IMR-90 (cell line): ENCODE results near the gene CERKL. TPM values are rescaled to one million over a fixed set of nuclear protein-coding genes. Genes with fewer than 3 reads are reported as not detected.

Experiments used
- ATAC-seq: fragments of 200-7000 bp; cut with Tn5 transposase; 2 replicates; pipeline ENCODE4 v1.9.1; 2020; ENCODE audit warnings: low read depth, mild to moderate bottlenecking, moderate library complexity
- BruUV-seq: library from RNA; stranded (reverse); fragments of 400-500 nt; replicated peaks from 2 replicates; lab custom pipeline; 2021; lab: Mats Ljungman, UMichigan
- CTCF ChIA-PET: fragments of 300-600 bp; formaldehyde crosslinking; extraction: SDS; loops from one replicate; lab custom pipeline; 2021; ENCODE audit warnings: antibody characterized with exemption; lab: Yijun Ruan, JAX
- POLR2A ChIA-PET: fragments of 300-600 bp; sonication (Branson Sonifier 250); formaldehyde crosslinking; loops from one replicate; lab custom pipeline; 2022; ENCODE audit warnings: antibody characterized with exemption; ENCODE audit not compliant: unreplicated experiment; lab: Charles Lee
- DNase-seq: peaks from one replicate; pipeline ENCODE4 v3.0.0; 2013
- H2AFZ ChIP-seq: replicated peaks from 2 replicates; pipeline ENCODE3; 2013; ENCODE audit warnings: low read length, mild to moderate bottlenecking; ENCODE audit not compliant: poor library complexity
- H2AK5ac ChIP-seq: 2 replicates; pipeline ENCODE4 v1.6.1; 2013; ENCODE audit warnings: low read depth, low read length, inconsistent platforms
- H2AK9ac ChIP-seq: replicated peaks from 2 replicates; pipeline ENCODE3; 2013; ENCODE audit warnings: mild to moderate bottlenecking, low read depth, low read length, moderate library complexity; ENCODE audit not compliant: poor library complexity
- H2BK120ac ChIP-seq: 2 replicates; pipeline ENCODE4 v1.6.1; 2013; ENCODE audit warnings: low read depth, low read length, inconsistent platforms
- H2BK15ac ChIP-seq: 3 replicates; pipeline ENCODE4 v1.6.1; 2013; ENCODE audit warnings: low read depth, low read length, inconsistent platforms
- H2BK20ac ChIP-seq: 2 replicates; pipeline ENCODE4 v1.6.1; 2013; ENCODE audit warnings: low read depth, mild to moderate bottlenecking, inconsistent platforms, low read length, moderate library complexity
- H2BK5ac ChIP-seq: 2 replicates; pipeline ENCODE4 v1.6.1; 2013; ENCODE audit warnings: mild to moderate bottlenecking, low read depth, low read length, inconsistent platforms; ENCODE audit not compliant: poor library complexity, severe bottlenecking
- H3K14ac ChIP-seq: replicated peaks from 2 replicates; pipeline ENCODE4 v1.6.1; 2013; ENCODE audit warnings: low read depth, low read length, inconsistent platforms
- H3K18ac ChIP-seq: 2 replicates; pipeline ENCODE4 v1.6.1; 2013; ENCODE audit warnings: low read depth, low read length, control low read depth
- H3K23ac ChIP-seq: 2 replicates; pipeline ENCODE4 v1.6.1; 2013; ENCODE audit warnings: low read depth, low read length, inconsistent platforms
- H3K27ac ChIP-seq: 2 replicates; pipeline ENCODE4 v1.5.1; 2013; ENCODE audit warnings: mild to moderate bottlenecking, control low read depth, low read length; ENCODE audit not compliant: insufficient read depth
- H3K27me3 ChIP-seq: 2 replicates; pipeline ENCODE4 v1.6.1; 2013; ENCODE audit warnings: low read length; ENCODE audit not compliant: control insufficient read depth, insufficient read depth
- H3K36me3 ChIP-seq: 2 replicates; pipeline ENCODE4 v1.6.1; 2013; ENCODE audit warnings: low read length, mixed read lengths; ENCODE audit not compliant: control insufficient read depth, insufficient read depth
- H3K4ac ChIP-seq: 2 replicates; pipeline ENCODE4 v1.6.1; 2013; ENCODE audit warnings: low read depth, low read length, inconsistent platforms
- H3K4me1 ChIP-seq: 2 replicates; pipeline ENCODE4 v1.6.1; 2013; ENCODE audit warnings: low read length, mixed read lengths; ENCODE audit not compliant: control insufficient read depth, insufficient read depth
- H3K4me2 ChIP-seq: 2 replicates; pipeline ENCODE4 v1.6.1; 2013; ENCODE audit warnings: low read depth, mild to moderate bottlenecking, control low read depth, low read length, moderate library complexity
- H3K4me3 ChIP-seq: 2 replicates; pipeline ENCODE4 v1.5.1; 2013; ENCODE audit warnings: low read depth, mild to moderate bottlenecking, control low read depth, low read length, moderate library complexity; ENCODE audit not compliant: insufficient read depth
- H3K56ac ChIP-seq: 2 replicates; pipeline ENCODE4 v1.6.1; 2013; ENCODE audit warnings: low read length, inconsistent platforms; ENCODE audit not compliant: insufficient read depth; ENCODE audit errors: extremely low read depth
- H3K79me1 ChIP-seq, 2 experiments: 2 replicates each; pipeline ENCODE4 v1.6.1; 2013; ENCODE audit warnings: low read length in 2 of 2, inconsistent platforms in 1 of 2, low read depth in 1 of 2
- H3K9ac ChIP-seq: 2 replicates; pipeline ENCODE4 v1.6.1; 2013; ENCODE audit warnings: low read depth, low read length, control low read depth
- H3K9me1 ChIP-seq: 2 replicates; pipeline ENCODE4 v1.6.1; 2013; ENCODE audit warnings: low read length, inconsistent platforms; ENCODE audit not compliant: insufficient read depth
- H3K9me3 ChIP-seq: 2 replicates; pipeline ENCODE4 v1.6.1; 2013; ENCODE audit warnings: low read length; ENCODE audit not compliant: control insufficient read depth, insufficient read depth
- H4K20me1 ChIP-seq: 2 replicates; pipeline ENCODE4 v1.6.1; 2013; ENCODE audit warnings: low read length, inconsistent platforms; ENCODE audit not compliant: insufficient read depth
- H4K5ac ChIP-seq: 2 replicates; pipeline ENCODE4 v1.6.1; 2013; ENCODE audit warnings: mild to moderate bottlenecking, low read depth, low read length, control low read depth
- H4K8ac ChIP-seq, 2 experiments: 2 replicates each; pipeline ENCODE4 v1.6.1; 2013; ENCODE audit warnings: low read depth in 2 of 2, low read length in 2 of 2, control low read depth in 1 of 2, inconsistent platforms in 1 of 2
- H4K91ac ChIP-seq: 2 replicates; pipeline ENCODE4 v1.6.1; 2013; ENCODE audit warnings: low read depth, low read length, inconsistent platforms; ENCODE audit not compliant: insufficient read depth
- BHLHE40 ChIP-seq: fragments of 150-350 bp; IDR thresholded peaks from 2 replicates; pipeline ENCODE4 v1.6.1; 2016; ENCODE audit warnings: mild to moderate bottlenecking, low read depth, low read length
- CHD1 ChIP-seq: IDR thresholded peaks from 2 replicates; pipeline ENCODE4 v1.6.1; 2012; ENCODE audit warnings: low read depth, low read length, improper control_type of control experiment
- MAFK ChIP-seq: IDR thresholded peaks from 2 replicates; pipeline ENCODE4 v1.6.1; 2012; ENCODE audit warnings: low read depth, low read length, improper control_type of control experiment
- RFX5 ChIP-seq: IDR thresholded peaks from 2 replicates; pipeline ENCODE4 v1.8.0; 2012; ENCODE audit warnings: low read depth, mild to moderate bottlenecking, low read length, moderate library complexity
- WGBS, 2 experiments: methylation state at CpG; one replicate each; pipeline versions ENCODE4 v1.1.5 to v1.1.7; 2013; ENCODE audit warnings: missing lambda C conversion rate in 2 of 2; ENCODE audit not compliant: insufficient read length in 1 of 2; ENCODE audit errors: extremely low coverage in 2 of 2; 5-methylcytosine and 5-hydroxymethylcytosine counted together
- dilution Hi-C: fragments of 300-500 bp; cut with HindIII; formaldehyde crosslinking; loops from one replicate; pipeline ENCODE4 v1.14.3; 2018; ENCODE audit warnings: low sequenced_read_pairs; ENCODE audit not compliant: unreplicated experiment
- in situ Hi-C: fragments of 300-500 bp; cut with MboI; formaldehyde crosslinking; loops from 3 replicates; pipeline ENCODE4 v1.14.3; 2019; ENCODE audit warnings: low sequenced_read_pairs, inconsistent platforms, mixed read lengths
- intact Hi-C: fragments of 100-400 bp; cut with micrococcal nuclease; formaldehyde crosslinking; loops from 2 replicates; pipeline ENCODE4 v1.10.0; 2022
- polyA plus RNA-seq, 3 experiments: library from polyadenylated mRNA; depleted of rRNA; stranded (reverse); fragments of >200 nt; gene quantifications; 2 replicates each; pipeline ENCODE4 v1.2.3, GENCODE V29; 2012; ENCODE audit warnings: low replicate concordance in 1 of 3
- total RNA-seq: library from RNA; depleted of rRNA; stranded (reverse); fragments of >200 nt; gene quantifications from 2 replicates; pipeline ENCODE4 v1.2.3, GENCODE V29; 2012

Gene CERKL
- total and polyA plus RNA-seq, 2 of the 4 experiments (the other 2 are of a cell fraction) = under 0.01 TPM; not detected in 1

DNA sequence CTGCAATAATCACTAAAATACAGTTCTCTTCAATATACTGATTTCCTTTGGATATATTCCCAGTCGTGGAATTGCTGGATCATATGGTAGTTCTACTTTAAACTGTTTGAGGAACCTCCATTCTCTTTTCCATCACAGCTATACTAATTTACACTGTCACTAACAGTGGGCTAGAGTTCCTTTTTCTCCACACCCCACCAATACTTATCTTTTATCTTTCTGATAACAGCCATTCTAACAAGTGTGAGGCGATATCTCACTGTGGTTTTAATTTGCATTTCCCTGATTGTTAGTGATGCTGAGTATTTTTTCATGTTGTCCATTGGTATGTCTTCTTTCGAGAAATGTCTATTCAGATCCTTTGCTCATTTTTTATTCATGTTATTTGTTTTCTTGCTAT is 68.4 kb downstream of the CERKL start:
- H4K5ac ChIP-seq = no peak overlapping the region
- no peak overlapping the region for H3K14ac ChIP-seq
- intact Hi-C loops (no loop called here), dilution Hi-C loops (no loop called here), in situ Hi-C loops (loop anchor here (25.0 kb wide), 1 partner anchor 549 kb away; no protein-coding TSS in a partner anchor)
- no peak overlapping the region for H2AK5ac ChIP-seq
- no peak overlapping the region for H2BK120ac ChIP-seq
- no peaks in the 10 kb centered on the region for H3K36me3 ChIP-seq
- H3K79me1 ChIP-seq = no peaks in the 10 kb centered on the region
- no peaks in the 10 kb centered on the region for H3K4me1 ChIP-seq
- no CpG with 5 or more reads among the region's 3 CpGs for WGBS, 2 experiments
- no peak overlapping the region for H2BK15ac ChIP-seq
- POLR2A ChIA-PET = no interaction called here
- H3K56ac ChIP-seq = no peak overlapping the region
- ATAC-seq = no peak
- no peak overlapping the region for H3K4me3 ChIP-seq
- no peak overlapping the region for H2AK9ac ChIP-seq
- H4K20me1 ChIP-seq = no peaks in the 10 kb centered on the region
- no peak overlapping the region for H3K9ac ChIP-seq
- no peak overlapping the region for H3K23ac ChIP-seq
- no peak for DNase-seq
- H2BK20ac ChIP-seq = no peak overlapping the region
- TF ChIP-seq BHLHE40 (no peak), CHD1 (no peak), MAFK (no peak), RFX5 (no peak)
- no peak overlapping the region for H2AFZ ChIP-seq
- H3K9me3 ChIP-seq = no peaks in the 10 kb centered on the region
- no peak overlapping the region for H3K4ac ChIP-seq
- no TSS peak for BruUV-seq
- CTCF ChIA-PET = no interaction called here
- no peak overlapping the region for H3K18ac ChIP-seq
- no peak overlapping the region for H4K91ac ChIP-seq
- H3K27me3 ChIP-seq = peaks cover 5% of the 10 kb centered on the region
- H3K4me2 ChIP-seq = no peak overlapping the region
- no peak overlapping the region for H2BK5ac ChIP-seq
- H4K8ac ChIP-seq = no peak overlapping the region
- no peak overlapping the region for H3K27ac ChIP-seq
- H3K9me1 ChIP-seq = no peaks in the 10 kb centered on the region
